Frontal cortex (tissue), 4 donors: ENCODE data around the gene FOS. TPM values are rescaled to one million over a fixed set of nuclear protein-coding genes. Genes with fewer than 3 reads are reported as not detected.
"Not testable (repeated sequence)": the region's sequence is repeated elsewhere in the genome, so short reads cannot be mapped to it uniquely, and the experiment has no call there.

ENCODE experiments used
- DNase-seq, 2 donors: peaks; one replicate each; pipeline ENCODE4 v3.0.0; 2012; ENCODE audit warnings: low spot score in 2 of 2
- FAIRE-seq: peaks from 2 replicates; lab custom pipeline; 2012; peaks lifted over from hg19 to GRCh38; lab: Jason Lieb, UNC
- total RNA-seq: library from RNA; depleted of rRNA; stranded (reverse); fragments of >200 nt; gene quantifications from one replicate; pipeline ENCODE4 v1.2.3, GENCODE V29; 2014
- donor health status: control.
- donor health status: control.
- donor health status: control.

The FOS gene
- 15.1 TPM for total RNA-seq

- no peak for FAIRE-seq
Measured at GRCh38 chr14:75278422-75279152, at the start of gene FOS. Gene FOS, plus strand, starts transcription at chr14:75278828. Its CDS starts 155 bp downstream, at chr14:75278983.

GRCh38 chr14:75229661-75230139 lies 48.9 kb upstream of the FOS start:
- FAIRE-seq, result no peak
- DNase-seq, result no peak

More at GRCh38 chr14:75278422-75279152, at the start of gene FOS:
- peak; percentile 96 to 99 for DNase-seq

- FAIRE-seq (no peak), DNase-seq (no peak)
Measured at GRCh38 chr14:75230140-75230792, 48.4 kb upstream of the FOS start.

- DNase-seq (no peak), FAIRE-seq (no peak)
Measured at GRCh38 chr14:75231320-75231719, 47.3 kb upstream of the FOS start.

GRCh38 chr14:75232191-75232590 lies 46.4 kb upstream of the FOS start:
- DNase-seq (no peak), FAIRE-seq (no peak)

GRCh38 chr14:75232597-75232996 lies 46.0 kb upstream of the FOS start:
- no peak for DNase-seq
- no peak for FAIRE-seq

- no peak for FAIRE-seq
Measured at GRCh38 chr14:75234173-75235115, 44.2 kb upstream of the FOS start.

GRCh38 chr14:75235198-75235597 lies 43.4 kb upstream of the FOS start:
- FAIRE-seq, DNase-seq: not testable (repeated sequence)

More at GRCh38 chr14:75234173-75235115, 44.2 kb upstream of the FOS start:
- DNase-seq, result no peak

GRCh38 chr14:75236467-75236866 lies 42.2 kb upstream of the FOS start:
- no peak for DNase-seq
- FAIRE-seq, result no peak

GRCh38 chr14:75236901-75237419 lies 41.7 kb upstream of the FOS start:
- no peak for DNase-seq
- no peak for FAIRE-seq

GRCh38 chr14:75238756-75239455 lies 39.7 kb upstream of the FOS start:
- FAIRE-seq (no peak), DNase-seq (no peak)

- DNase-seq, result no peak
- no peak for FAIRE-seq
Measured at GRCh38 chr14:75240781-75241180, 37.8 kb upstream of the FOS start.

- DNase-seq (no peak), FAIRE-seq (no peak)
Measured at GRCh38 chr14:75242546-75243273, 35.9 kb upstream of the FOS start.

GRCh38 chr14:75244121-75244520 lies 34.5 kb upstream of the FOS start:
- DNase-seq (no peak), FAIRE-seq (no peak)

GRCh38 chr14:75246546-75247285 lies 31.9 kb upstream of the FOS start:
- DNase-seq (no peak), FAIRE-seq (no peak)

- DNase-seq, result no peak
- no peak for FAIRE-seq
Measured at GRCh38 chr14:75247286-75247922, 31.2 kb upstream of the FOS start.

GRCh38 chr14:75247939-75248338 lies 30.7 kb upstream of the FOS start:
- FAIRE-seq (no peak), DNase-seq (no peak)
